Endothelial cell (in vitro differentiated cells): Measurements from ENCODE around the gene PLXDC1. TPM values are rescaled to one million over a fixed set of nuclear protein-coding genes. Genes with fewer than 3 reads are reported as not detected.
"Not testable (repeated sequence)": the region's sequence is repeated elsewhere in the genome, so short reads cannot be mapped to it uniquely, and the experiment has no call there.

Experiments used
- DNase-seq: peaks from one replicate; pipeline ENCODE4 v3.0.0; 2021; ENCODE audit warnings: low spot score
- H3K27ac Mint-ChIP-seq: one replicate; pipeline ENCODE4 v1.8.0; 2021; ENCODE audit warnings: mixed read lengths, inconsistent platforms; ENCODE audit not compliant: unreplicated experiment
- H3K27me3 Mint-ChIP-seq: one replicate; pipeline ENCODE4 v1.8.0; 2021; ENCODE audit warnings: mild to moderate bottlenecking, moderate library complexity, mixed read lengths, inconsistent platforms; ENCODE audit not compliant: unreplicated experiment
- H3K36me3 Mint-ChIP-seq: one replicate; pipeline ENCODE4 v1.8.0; 2021; ENCODE audit warnings: mild to moderate bottlenecking, low read depth, mixed read lengths, inconsistent platforms; ENCODE audit not compliant: unreplicated experiment
- H3K4me1 Mint-ChIP-seq: one replicate; pipeline ENCODE4 v1.8.0; 2021; ENCODE audit warnings: mild to moderate bottlenecking, mixed read lengths, inconsistent platforms; ENCODE audit not compliant: unreplicated experiment
- H3K4me3 Mint-ChIP-seq: one replicate; pipeline ENCODE4 v1.8.0; 2021; ENCODE audit warnings: mild to moderate bottlenecking, mixed read lengths, inconsistent platforms; ENCODE audit not compliant: unreplicated experiment
- H3K9me3 Mint-ChIP-seq: one replicate; pipeline ENCODE4 v1.8.0; 2021; ENCODE audit warnings: mixed read lengths, inconsistent platforms; ENCODE audit not compliant: unreplicated experiment
- CTCF ChIP-seq: fragments of 200-600 bp; sonication (generic); IDR thresholded peaks from one replicate; pipeline ENCODE4 v1.5.0; 2021; ENCODE audit warnings: antibody characterized with exemption; ENCODE audit not compliant: unreplicated experiment
- total RNA-seq: library from RNA; stranded (reverse); fragmentation: NEBNext Ultra II Directional; extraction: Animal tissue kit (Norgen Biotek cat#: 25700); gene quantifications from one replicate; pipeline ENCODE4 v1.2.1, GENCODE V29; 2021; ENCODE audit not compliant: unreplicated experiment

The PLXDC1 gene
- total RNA-seq, 1 donor from 2014 or later: 3.7 TPM

DNA sequence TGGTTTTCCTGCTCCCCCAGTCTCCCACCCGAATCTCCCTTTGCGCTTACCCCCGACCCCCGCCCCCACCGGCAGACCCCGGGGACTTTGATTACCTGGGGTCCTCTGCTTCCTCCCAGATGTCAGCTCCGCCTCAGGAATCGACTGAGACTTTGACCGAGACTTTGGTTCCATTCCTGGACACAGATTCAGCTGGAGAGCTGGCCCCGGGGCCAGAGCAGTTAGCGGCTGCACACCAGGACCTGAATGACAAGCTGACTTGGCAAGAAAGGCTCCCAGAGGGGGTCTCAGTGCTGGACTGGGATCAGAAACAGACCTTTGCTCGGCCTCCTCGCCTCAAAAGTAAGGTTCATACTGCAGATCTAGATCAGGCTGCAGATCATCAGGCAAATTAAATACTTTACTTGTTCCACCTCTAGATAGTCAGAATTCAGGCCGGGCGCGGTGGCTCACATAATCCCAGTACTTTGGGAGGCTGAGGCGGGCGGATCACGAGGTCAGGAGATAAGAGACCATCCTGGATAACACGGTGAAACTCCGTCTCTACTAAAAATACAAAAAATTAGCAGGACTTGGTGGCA lies 123.9 kb downstream of the PLXDC1 start:
- TF ChIP-seq CTCF: no peak
- Mint-ChIP-seq H3K4me1 (peaks cover 4% of the 10 kb centered on the region), H3K9me3 (no peaks in the 10 kb centered on the region), H3K27ac (no peak overlapping the region), H3K36me3 (no peaks in the 10 kb centered on the region), H3K27me3 (peaks cover 2% of the 10 kb centered on the region), H3K4me3 (peak overlapping the region; percentile 2)
- no peak for DNase-seq

DNA sequence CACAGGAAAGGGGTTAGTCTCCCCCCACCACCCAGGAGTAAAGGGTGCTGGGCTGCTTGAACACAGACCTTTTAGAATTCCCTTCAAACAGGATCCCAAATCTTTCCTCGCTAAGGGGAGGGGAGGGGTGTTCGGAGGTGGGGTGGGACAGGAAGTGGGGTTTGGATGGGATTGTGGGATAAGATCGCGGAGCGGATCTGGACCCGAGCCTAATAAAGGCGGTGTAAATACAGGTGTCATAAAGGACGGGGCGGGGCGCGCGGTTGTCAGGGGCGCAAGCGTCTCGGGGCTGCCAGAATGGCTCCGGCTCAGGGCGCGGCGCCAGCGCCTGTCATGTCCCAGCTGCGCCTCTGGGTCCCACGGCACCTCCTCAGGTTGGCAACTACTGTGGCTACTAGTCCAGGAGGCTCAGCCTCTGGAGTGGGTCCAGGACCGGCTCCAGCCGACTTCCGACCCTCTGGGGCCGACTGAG lies 124.4 kb downstream of the PLXDC1 start:
- Mint-ChIP-seq H3K4me3 (peak overlapping the region; percentile 2), H3K9me3 (no peaks in the 10 kb centered on the region), H3K27ac (no peak overlapping the region), H3K36me3 (no peaks in the 10 kb centered on the region), H3K4me1 (no peaks in the 10 kb centered on the region), H3K27me3 (peaks cover 2% of the 10 kb centered on the region)
- DNase-seq: peak; percentile 15
- no peak for TF ChIP-seq CTCF

DNA sequence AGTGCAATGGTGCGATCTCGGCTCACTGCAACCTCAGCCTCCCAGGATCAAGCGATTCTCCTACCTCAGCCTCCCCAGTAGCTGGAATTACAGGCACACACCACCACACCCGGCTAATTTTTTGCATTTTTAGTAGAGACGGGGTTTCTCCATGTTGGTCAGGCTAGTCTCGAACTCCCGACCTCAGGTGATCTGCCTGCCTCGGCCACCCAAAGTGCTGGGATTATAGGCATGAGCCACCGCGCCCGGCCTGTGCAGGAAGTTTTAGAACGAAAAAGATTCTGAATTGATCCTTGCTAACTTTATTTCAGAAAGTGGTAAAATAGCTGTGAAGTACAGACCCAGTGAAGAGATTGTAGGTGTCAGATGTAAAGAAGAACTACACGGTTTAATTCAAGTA lies 125.1 kb downstream of the PLXDC1 start:
- H3K27ac Mint-ChIP-seq, H3K36me3 Mint-ChIP-seq, H3K27me3 Mint-ChIP-seq, H3K9me3 Mint-ChIP-seq, H3K4me1 Mint-ChIP-seq, DNase-seq: not testable (repeated sequence)
- H3K4me3 Mint-ChIP-seq: peak overlapping the region; percentile 2

DNA sequence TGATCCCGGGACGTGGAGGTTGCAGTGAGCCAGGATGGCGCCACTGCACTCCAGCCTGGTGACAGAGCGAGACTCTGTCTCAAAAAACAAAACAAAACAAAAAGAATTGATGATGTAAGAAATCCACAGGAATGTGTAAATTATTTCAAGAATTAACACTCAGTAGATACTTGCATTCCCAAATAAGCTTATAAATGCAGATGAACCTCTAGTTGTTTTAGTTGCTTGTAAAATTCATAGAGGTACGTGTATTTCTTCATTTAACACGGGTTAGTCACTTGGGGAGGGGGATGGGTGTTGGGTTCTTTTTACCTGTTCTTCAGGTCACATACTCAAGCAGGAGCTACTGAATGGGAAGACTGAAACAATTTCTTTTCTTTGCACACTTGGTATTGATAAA lies 128.5 kb downstream of the PLXDC1 start:
- no peak for DNase-seq
- Mint-ChIP-seq H3K9me3 (no peaks in the 10 kb centered on the region), H3K4me3 (no peak overlapping the region), H3K4me1 (peaks cover 9% of the 10 kb centered on the region), H3K36me3 (no peaks in the 10 kb centered on the region), H3K27ac (no peak overlapping the region), H3K27me3 (peaks cover 4% of the 10 kb centered on the region)
- no peak for TF ChIP-seq CTCF

DNA sequence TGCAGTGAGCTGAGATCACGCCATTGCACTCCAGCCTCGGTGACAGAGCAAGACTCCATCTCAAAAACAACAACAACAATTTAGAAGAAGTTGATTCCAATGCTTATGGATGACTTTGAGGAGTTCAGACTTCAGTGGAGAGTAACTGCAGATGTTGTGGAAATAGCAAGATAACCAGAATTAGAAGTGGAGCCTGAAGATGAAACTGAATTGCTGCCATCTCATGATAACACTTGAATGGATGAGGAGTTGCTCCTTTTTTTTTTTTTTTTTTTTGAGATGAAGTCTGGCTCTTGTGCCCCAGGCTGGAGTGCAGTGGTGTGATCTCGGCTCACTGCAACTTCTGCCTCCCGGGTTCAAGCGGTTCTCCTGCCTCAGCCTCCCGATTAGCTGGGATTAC lies 131.4 kb downstream of the PLXDC1 start:
- H3K4me3 Mint-ChIP-seq, H3K27ac Mint-ChIP-seq, H3K36me3 Mint-ChIP-seq, H3K9me3 Mint-ChIP-seq, H3K4me1 Mint-ChIP-seq, DNase-seq, H3K27me3 Mint-ChIP-seq: not testable (repeated sequence)

GRCh38 chr17:39018267-39019134 lies 132.9 kb downstream of the PLXDC1 start:
- no peak overlapping the region for H3K4me3 Mint-ChIP-seq
- peaks cover 10% of the 10 kb centered on the region for H3K4me1 Mint-ChIP-seq
- H3K36me3 Mint-ChIP-seq: no peaks in the 10 kb centered on the region
- DNase-seq: no peak
- no peaks in the 10 kb centered on the region for H3K9me3 Mint-ChIP-seq
- peaks cover 4% of the 10 kb centered on the region for H3K27me3 Mint-ChIP-seq
- TF ChIP-seq CTCF: no peak
- H3K27ac Mint-ChIP-seq: peak overlapping the region; percentile 28
